ENCODE results near the gene EHD2.
A peak's percentile ranks its signal among the peaks of the same experiment; 100 is the strongest.
"Not testable (repeated sequence)": the region's sequence is repeated elsewhere in the genome, so short reads cannot be mapped to it uniquely, and the experiment has no call there.

Gene EHD2

DNA sequence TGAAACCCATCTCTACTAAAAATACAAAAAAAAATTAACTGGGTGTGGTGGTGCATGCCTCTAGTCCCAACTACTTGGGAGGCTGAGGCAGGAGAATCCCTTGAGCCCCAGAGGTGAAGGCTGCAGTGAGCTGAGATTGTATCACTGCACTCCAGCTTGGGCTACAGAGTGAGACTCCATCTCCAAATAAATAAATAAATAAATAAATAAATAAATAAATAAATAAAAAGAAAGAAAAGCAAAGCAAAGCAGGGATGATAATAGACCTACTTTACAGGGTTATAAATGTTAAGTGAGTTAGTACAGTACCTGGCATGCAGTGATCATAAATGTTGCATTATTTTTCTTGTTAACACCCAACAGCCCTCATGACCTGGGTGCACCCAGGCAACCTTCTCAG, 1.6 kb downstream of the EHD2 start:
- not testable (repeated sequence) for DNase-seq (ENCODE audit: low spot score)

DNA sequence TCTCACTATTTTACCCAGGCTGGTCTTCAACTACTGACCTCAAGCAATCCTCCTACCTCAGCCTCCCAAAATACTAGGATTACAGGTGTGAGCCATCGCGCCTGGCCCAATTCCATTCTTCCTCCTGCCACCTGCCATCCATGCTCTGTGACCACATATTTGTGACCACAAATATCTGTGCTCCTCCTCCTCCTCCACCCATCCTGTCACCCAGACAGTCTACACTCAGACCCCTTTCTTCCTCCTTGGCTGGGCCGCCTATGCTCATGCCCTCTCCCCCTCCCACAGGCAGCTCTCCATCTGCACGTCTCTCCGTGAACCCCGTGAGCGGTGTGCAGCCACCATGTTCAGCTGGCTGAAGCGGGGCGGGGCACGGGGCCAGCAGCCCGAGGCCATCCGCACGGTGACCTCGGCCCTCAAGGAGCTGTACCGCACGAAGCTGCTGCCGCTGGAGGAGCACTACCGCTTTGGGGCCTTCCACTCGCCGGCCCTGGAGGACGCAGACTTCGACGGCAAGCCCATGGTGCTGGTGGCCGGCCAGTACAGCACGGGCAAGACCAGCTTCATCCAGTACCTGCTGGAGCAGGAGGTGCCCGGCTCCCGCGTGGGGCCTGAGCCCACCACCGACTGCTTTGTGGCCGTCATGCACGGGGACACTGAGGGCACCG, 3.2 kb downstream of the EHD2 start:
- no peak for DNase-seq (ENCODE audit: low spot score)

- DNase-seq (ENCODE audit: low spot score) = not testable (repeated sequence)
These were observed 5.3 kb downstream of the EHD2 start for GRCh38 chr19:47718415-47719046.

DNA sequence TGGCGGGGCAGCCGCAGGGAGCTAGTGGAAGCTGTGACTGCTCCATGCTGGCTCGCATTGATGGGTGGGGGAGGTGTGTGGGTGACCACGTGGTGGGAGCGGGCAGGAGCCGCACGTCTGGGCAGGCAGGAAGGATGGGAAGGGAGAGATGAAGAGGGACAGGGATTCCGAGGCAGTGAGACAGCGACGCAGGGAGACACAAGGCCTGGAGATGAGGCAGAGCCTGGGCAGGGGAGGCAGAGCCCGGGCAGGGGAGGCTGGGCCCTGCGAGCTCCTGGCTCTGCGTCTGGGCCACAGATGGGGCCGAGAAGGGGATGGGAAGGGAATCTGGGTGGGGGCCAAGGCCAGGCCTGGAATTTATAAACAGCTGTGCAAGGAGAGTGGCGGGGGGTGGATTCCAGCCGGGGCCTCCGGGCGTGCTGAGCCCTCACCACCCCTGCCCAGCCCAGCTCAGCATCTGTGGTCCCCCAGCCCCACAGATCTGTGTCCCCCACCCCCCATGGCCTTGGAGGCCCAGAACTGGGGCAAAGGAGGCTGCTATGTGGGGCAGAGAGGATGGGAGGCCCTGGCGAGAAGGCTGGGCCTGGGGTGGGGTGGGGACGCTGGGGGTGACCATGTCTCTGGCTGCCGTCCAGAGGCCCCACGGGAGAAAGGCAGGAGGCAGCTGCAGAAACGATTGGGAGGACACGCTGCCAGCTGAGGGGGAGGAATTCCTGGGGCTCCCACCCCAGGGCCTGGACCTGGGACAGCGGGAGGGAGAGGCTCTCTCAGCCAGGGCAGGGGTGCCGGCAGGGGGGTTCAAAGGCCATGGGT, 6.0 kb downstream of the EHD2 start:
- no peak for DNase-seq (ENCODE audit: low spot score)

GRCh38 chr19:47720669-47721422, 7.6 kb downstream of the EHD2 start:
- DNase-seq (ENCODE audit: low spot score) = no peak

- no peak for DNase-seq (ENCODE audit: low spot score)
These were observed 10.3 kb downstream of the EHD2 start for GRCh38 chr19:47723581-47723940.

GRCh38 chr19:47725759-47726401, 12.7 kb downstream of the EHD2 start:
- no peak for DNase-seq (ENCODE audit: low spot score)

DNA sequence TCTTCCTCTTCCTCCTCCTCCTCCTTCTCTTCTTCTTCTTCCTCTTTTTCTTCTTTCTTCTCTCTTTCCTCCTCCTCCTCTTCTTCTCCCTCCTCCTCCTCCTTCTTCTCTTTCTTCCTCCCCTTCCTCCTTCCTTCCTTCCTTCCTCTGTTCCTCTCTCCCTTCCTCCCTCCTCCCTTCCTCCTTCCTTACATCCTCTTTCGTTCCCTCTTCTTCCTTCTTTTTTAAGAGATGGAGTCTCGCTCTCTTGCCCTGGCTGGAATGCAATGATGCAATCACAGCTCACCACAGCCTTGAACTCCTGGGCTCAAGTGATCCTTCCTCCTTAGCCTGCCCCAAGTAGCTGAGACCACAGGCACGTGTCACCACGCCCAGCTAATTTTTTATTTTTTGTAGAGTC, 13.2 kb downstream of the EHD2 start:
- no peak for DNase-seq (ENCODE audit: low spot score)

DNA sequence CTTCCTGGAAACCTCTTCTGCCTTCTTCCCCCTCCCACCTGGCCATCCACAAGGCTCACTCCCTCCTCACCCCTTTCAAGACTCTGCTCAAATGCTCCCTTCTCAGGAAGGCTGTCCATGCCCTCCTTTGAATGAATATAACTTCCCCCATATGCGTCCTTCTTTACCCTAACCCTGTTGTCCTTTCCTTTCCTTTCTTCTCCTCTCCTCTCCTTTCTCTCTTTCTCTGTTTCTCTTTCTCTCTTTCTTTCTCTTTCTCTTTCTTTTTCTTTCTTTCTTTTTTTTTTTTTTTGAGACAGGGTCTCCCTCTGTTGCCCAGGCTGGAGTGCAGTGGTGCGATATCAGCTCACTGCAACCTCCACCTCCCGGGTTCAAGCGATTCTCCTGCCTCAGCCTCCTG, 15.1 kb downstream of the EHD2 start:
- DNase-seq (ENCODE audit: low spot score) = not testable (repeated sequence)

GRCh38 chr19:47729468-47729798, 16.2 kb downstream of the EHD2 start:
- DNase-seq (ENCODE audit: low spot score) = no peak

DNA sequence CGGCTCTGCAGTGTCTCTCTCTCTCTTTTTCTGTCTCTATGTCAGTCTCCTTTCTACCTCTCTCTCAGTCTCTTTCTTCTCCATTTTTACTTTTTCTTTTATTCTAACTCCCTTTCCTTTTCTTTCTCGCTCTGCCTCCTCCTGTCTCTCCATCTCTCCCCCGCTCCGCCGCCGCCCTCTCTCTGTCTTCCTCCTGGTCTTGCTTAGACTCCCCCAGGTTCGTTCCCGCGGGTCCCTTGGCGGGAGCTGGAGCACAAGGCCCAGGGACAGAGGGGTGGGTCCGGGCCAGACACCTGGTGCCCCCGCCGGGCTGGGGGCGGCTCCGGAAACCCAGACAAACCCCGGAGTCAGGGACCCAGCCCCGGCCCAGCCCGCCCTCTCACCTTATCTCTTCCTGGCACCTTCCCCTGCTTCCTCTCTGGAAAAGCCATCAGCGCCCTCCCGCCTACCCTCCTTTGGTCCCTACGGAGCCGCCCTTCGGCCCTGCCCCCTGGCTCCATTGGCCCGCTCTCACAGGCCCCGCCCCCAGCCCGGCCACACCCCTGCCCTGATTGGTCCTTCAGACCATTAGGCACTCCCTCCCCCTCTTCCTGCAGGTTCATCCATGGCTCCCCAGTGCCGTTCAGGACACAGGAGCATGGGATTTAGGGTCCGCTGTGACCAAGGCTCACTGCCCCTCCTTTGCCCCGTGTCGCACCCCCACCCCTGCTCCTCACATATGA, 16.7 kb downstream of the EHD2 start:
- DNase-seq (ENCODE audit: low spot score) = no peak

DNA sequence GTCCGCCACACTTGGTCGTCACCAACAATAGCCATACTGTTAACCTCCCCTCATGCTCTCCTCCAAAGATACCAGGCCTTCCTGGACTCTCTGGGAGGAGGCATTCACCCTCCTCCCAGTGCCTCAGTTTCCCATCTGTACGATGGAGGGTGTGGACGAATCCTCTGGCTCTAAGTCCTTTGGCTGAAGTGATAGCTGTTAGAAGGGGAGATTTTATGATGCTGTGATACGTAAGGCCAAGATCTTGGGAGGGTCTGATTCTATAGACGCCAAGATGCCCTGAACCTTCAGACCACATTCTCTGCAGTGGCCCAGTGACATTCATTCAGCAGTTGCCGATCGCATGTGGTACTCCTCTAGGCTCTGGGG, 17.3 kb downstream of the EHD2 start:
- DNase-seq (ENCODE audit: low spot score) = no peak

GRCh38 chr19:47730910-47731309, 17.7 kb downstream of the EHD2 start:
- no peak for DNase-seq (ENCODE audit: low spot score)

DNA sequence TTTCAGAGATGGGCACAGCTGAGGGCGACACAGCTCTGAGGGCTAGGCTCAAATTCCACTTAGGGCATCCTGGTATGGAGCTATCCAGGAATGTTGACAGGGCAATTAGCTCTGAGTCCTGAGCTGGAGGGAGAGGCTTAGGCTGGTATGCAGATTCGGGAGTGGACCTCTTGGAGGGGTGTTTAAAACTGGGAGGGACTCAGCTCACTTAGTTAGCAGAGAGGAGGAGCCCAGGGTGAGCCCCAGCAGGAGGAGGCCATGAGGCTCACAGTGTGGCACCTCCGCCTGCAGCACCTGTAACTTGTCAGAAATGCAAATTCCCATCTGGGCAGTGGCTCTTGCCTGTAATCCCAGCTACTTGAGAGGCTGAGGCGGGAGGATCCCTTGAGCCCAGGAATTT, 21.9 kb downstream of the EHD2 start:
- no peak for DNase-seq (ENCODE audit: low spot score)

- no peak for DNase-seq (ENCODE audit: low spot score)
These were observed 27.8 kb downstream of the EHD2 start for GRCh38 chr19:47740866-47741519.

DNA sequence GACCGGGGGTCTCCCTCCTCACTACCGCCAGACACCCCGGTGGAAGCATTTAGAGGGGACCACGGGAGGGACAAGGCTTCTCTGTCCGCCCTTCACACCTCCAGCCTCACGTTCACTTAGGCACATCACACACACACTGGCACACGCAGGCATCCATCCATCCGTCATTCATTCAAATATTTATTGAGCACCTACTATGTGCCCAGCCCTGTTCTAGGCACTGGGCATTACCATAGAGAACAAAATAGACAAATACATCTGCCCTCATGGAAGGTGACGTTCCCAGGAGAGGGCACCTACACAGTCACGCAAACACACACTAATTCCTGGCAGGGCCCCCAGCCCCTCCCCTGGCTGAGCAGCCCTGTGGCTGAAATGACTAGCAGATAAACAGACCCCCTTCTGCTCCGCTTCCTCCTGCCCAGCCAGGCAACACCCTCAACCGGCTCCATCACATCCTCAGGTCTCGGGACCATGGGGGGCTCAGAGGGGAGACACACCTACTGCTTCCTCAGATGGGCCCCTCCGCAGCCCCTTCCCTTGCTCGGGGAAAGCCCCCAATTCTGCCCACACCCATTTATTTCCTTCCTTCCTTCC, 28.4 kb downstream of the EHD2 start:
- no peak for DNase-seq (ENCODE audit: low spot score)

DNA sequence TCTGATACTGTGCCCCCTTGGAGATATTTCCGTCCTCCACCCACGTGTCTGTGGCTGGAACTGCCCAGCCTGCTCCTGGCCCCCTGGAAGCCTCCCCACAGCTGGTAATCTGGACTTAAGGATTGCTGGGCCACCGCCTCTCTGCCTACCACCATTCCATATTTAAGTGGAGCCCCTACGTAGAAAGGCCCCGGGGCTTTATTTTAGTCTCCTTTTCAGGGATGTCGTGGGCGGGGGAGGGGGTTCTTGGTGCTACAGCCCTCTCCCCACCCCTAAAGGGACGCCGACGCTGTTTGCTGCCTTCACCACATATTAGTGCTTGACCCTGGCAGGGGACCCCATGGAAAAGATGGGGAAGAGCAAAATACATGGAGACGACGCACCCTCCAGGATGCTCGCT, 29.4 kb downstream of the EHD2 start:
- DNase-seq (ENCODE audit: low spot score) = no peak

- peak; percentile 97 for DNase-seq (ENCODE audit: low spot score)
These were observed 32.0 kb downstream of the EHD2 start, which contains the start of gene NOP53 for GRCh38 chr19:47745010-47745901. TSS of gene NOP53 (plus strand) at chr19:47745546. CDS start at chr19:47745560, 14 bp downstream.

- DNase-seq (ENCODE audit: low spot score) = not testable (repeated sequence)
These were observed 32.9 kb downstream of the EHD2 start for GRCh38 chr19:47746129-47746528.

Data from CD4-positive, alpha-beta T cell treated with Interleukin-6 at 100 ng/mL for 8 hours (primary cell).